ENCODE results near the gene TPRN. TPM values are rescaled to one million over a fixed set of nuclear protein-coding genes. Genes with fewer than 3 reads are reported as not detected.

Gene TPRN
- total and polyA plus RNA-seq, 2 of the 4 experiments (the other 2 are of a cell fraction) = 1.8 to 5.3 TPM

DNA sequence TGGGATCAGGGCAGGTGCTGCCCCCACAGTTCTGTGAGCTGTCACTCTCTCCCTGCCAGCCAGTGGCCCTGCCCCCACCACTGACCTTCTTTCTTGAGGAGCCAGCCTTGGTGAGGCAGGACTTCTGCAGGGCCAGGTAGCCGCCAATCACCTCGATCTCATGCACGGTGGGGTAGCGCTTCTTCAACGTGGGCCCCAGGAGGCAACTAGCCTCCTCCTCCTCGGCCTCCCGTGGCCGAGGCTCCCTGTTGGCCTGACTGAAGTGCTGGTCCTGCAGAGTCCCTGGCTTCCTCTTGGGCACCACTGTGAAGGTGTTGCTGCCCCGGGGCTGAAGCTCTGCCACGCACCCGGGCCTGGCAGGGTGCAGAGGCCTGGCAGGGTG, 1.6 kb downstream of the TPRN start:
- H3K27me3 ChIP-seq (ENCODE audit: control insufficient read depth, insufficient read depth, low read length) = no peaks in the 10 kb centered on the region

More for the DNA sequence above, 1.6 kb downstream of the TPRN start:
- Histone ChIP-seq H3K56ac (ENCODE audit: extremely low read depth, insufficient read depth, low read length) (no peak overlapping the region), H3K18ac (ENCODE audit: low read depth, low read length) (no peak overlapping the region), H2BK5ac (ENCODE audit: low read depth, low read length, poor library complexity, severe bottlenecking) (no peak overlapping the region), H3K9ac (ENCODE audit: low read depth, low read length) (peak overlapping the region; percentile 16; the same call in 1 of the 2 replicates), H3K9me3 (ENCODE audit: control insufficient read depth, insufficient read depth, low read length) (no peaks in the 10 kb centered on the region), H3K36me3 (ENCODE audit: control insufficient read depth, insufficient read depth, low read length) (no peaks in the 10 kb centered on the region), H4K91ac (ENCODE audit: insufficient read depth, low read depth, low read length) (no peak overlapping the region), H4K8ac (ENCODE audit: low read depth in 2 of 2, low read length in 2 of 2) (no peak overlapping the region), H4K20me1 (ENCODE audit: insufficient read depth, low read length) (peaks cover 35% of the 10 kb centered on the region), H2AK9ac (replicated peaks; ENCODE audit: low read depth, low read length, poor library complexity) (peak overlapping the region; percentile 91), H3K4me2 (ENCODE audit: low read depth, low read length) (peak overlapping the region; percentile 69), H3K27ac (ENCODE audit: insufficient read depth, low read length) (no peak overlapping the region), H3K4me1 (ENCODE audit: control insufficient read depth, insufficient read depth, low read length) (peaks cover 17% of the 10 kb centered on the region), H3K4me3 (ENCODE audit: insufficient read depth, low read depth, low read length) (no peak overlapping the region; the same call in 1 of the 2 replicates), H3K4ac (ENCODE audit: low read depth, low read length) (no peak overlapping the region), H2AK5ac (ENCODE audit: low read depth, low read length) (no peak overlapping the region), H3K9me1 (ENCODE audit: insufficient read depth, low read length) (0 out of 2 replicates have a peak, but pooled peaks cover 2% of the 10 kb centered on the region), H2BK15ac (ENCODE audit: low read depth, low read length) (no peak overlapping the region), H4K5ac (ENCODE audit: low read depth, low read length) (no peak overlapping the region), H3K23ac (ENCODE audit: low read depth, low read length) (0 out of 2 replicates have a peak overlapping the region, but pooled peaks have one; percentile 11), H2AFZ (replicated peaks; ENCODE audit: low read length, poor library complexity) (peak overlapping the region; percentile 5), H2BK20ac (ENCODE audit: low read depth, low read length) (no peak overlapping the region), H2BK120ac (ENCODE audit: low read depth, low read length) (no peak overlapping the region), H3K79me1 (ENCODE audit: low read depth in 1 of 2, low read length in 2 of 2) (peaks cover 14 to 78% of the 10 kb centered on the region in 2 experiments), H3K14ac (replicated peaks; ENCODE audit: low read depth, low read length) (no peak overlapping the region)
- WGBS, 2 experiments (ENCODE audit: extremely low coverage in 2 of 2, insufficient read length in 1 of 2) = no CpG with 5 or more reads among the region's 11 CpGs
- ChIA-PET CTCF (no interaction called here), POLR2A (ENCODE audit: unreplicated experiment) (interaction anchor here (1.3 kb wide), 2 partner anchors 10 to 42 kb away, joined by 3 to 4 read pairs; partner anchors contain the start of genes SSNA1 and TUBB4B)
- in situ Hi-C loops (cut with MboI; ENCODE audit: low sequenced_read_pairs) (no loop called here), dilution Hi-C loops (cut with HindIII; ENCODE audit: low sequenced_read_pairs, unreplicated experiment) (no loop called here), intact Hi-C loops (cut with micrococcal nuclease) (no loop called here)
- BruUV-seq (replicated peaks) = no TSS peak
- no peak for DNase-seq
- no peak for ATAC-seq (ENCODE audit: low read depth)
- TF ChIP-seq, protein P1, sequence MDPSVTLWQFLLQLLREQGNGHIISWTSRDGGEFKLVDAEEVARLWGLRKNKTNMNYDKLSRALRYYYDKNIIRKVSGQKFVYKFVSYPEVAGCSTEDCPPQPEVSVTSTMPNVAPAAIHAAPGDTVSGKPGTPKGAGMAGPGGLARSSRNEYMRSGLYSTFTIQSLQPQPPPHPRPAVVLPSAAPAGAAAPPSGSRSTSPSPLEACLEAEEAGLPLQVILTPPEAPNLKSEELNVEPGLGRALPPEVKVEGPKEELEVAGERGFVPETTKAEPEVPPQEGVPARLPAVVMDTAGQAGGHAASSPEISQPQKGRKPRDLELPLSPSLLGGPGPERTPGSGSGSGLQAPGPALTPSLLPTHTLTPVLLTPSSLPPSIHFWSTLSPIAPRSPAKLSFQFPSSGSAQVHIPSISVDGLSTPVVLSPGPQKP (IDR thresholded peaks at IDR 0.05; ENCODE audit: borderline replicate concordance, low read depth, low read length) = no peak
- no peak for TF ChIP-seq MAFK (IDR thresholded peaks at IDR 0.05; ENCODE audit: low read depth, low read length)
- TF ChIP-seq RCOR1 (IDR thresholded peaks at IDR 0.05; ENCODE audit: insufficient replicate concordance, low read length) = no peak
- no peak for TF ChIP-seq CTCF (conservative IDR thresholded peaks at IDR 0.05; ENCODE audit: low read depth, low read length)
- TF ChIP-seq RFX5 (IDR thresholded peaks at IDR 0.05; ENCODE audit: low read depth, low read length) = no peak
- no peak for TF ChIP-seq POLR2A (IDR thresholded peaks at IDR 0.05; ENCODE audit: low read depth, low read length)
- no peak for TF ChIP-seq MXI1 (IDR thresholded peaks at IDR 0.05; ENCODE audit: borderline replicate concordance, low read depth, low read length)
- no peak for TF ChIP-seq NFE2L2 (IDR thresholded peaks at IDR 0.05; ENCODE audit: low read depth, low read length)
- no peak for TF ChIP-seq BHLHE40 (IDR thresholded peaks at IDR 0.05; ENCODE audit: low read depth, low read length)
